ENCODE data around the gene PLCB4. TPM values are rescaled to one million over a fixed set of nuclear protein-coding genes. Genes with fewer than 3 reads are reported as not detected.

PLCB4 gene
- total and polyA plus RNA-seq, 8 donors = 6.2 to 15.3 (median 9.4) TPM

- intact Hi-C loops (cut with DNase I) = loop anchor here in 1 of 2 donors (5.0 kb wide), 1 partner anchor 204 kb away; no protein-coding TSS in a partner anchor
These were observed 339.8 kb downstream of the PLCB4 start for GRCh38 chr20:9408422-9409300.

GRCh38 chr20:9409352-9409751, 340.5 kb downstream of the PLCB4 start:
- ATAC-seq = peak; percentile 20
- no peak for TF ChIP-seq CTCF (IDR thresholded peaks at IDR 0.05)
- Histone ChIP-seq H3K9me3 (no peaks in the 10 kb centered on the region), H3K27me3 (no peaks in the 10 kb centered on the region), H3K4me1 (peaks cover 3 to 4% of the 10 kb centered on the region in 2 donors), H3K4me3 (no peak overlapping the region), H3K36me3 (peaks cover 0 to 3% of the 10 kb centered on the region in 2 donors), H3K27ac (no peak overlapping the region)
- intact Hi-C loops (cut with DNase I) = loop anchor here in 1 of 2 donors (5.0 kb wide), 1 partner anchor 203 kb away; no protein-coding TSS in a partner anchor
- DNase-seq = no peak

More at GRCh38 chr20:9408422-9409300, 339.8 kb downstream of the PLCB4 start:
- peak in 1 of 2 donors; percentile 2 for TF ChIP-seq CTCF (IDR thresholded peaks at IDR 0.05)
- Histone ChIP-seq H3K27me3 (no peaks in the 10 kb centered on the region), H3K4me3 (no peak overlapping the region), H3K27ac (no peak overlapping the region), H3K36me3 (peaks cover 0 to 3% of the 10 kb centered on the region in 2 donors), H3K4me1 (peaks cover 3 to 4% of the 10 kb centered on the region in 2 donors), H3K9me3 (no peaks in the 10 kb centered on the region)
- peak; percentile 62 for ATAC-seq
- no peak for DNase-seq

- peaks cover 3 to 4% of the 10 kb centered on the region in 2 donors for H3K4me1 ChIP-seq
- ATAC-seq (peak; percentile 38), DNase-seq (no peak)
- no peaks in the 10 kb centered on the region for H3K27me3 ChIP-seq
- H3K36me3 ChIP-seq = peaks cover 0 to 3% of the 10 kb centered on the region in 2 donors
- H3K27ac ChIP-seq = no peak overlapping the region
- no peak for TF ChIP-seq CTCF (IDR thresholded peaks at IDR 0.05)
- no peak overlapping the region for H3K4me3 ChIP-seq
- no peaks in the 10 kb centered on the region for H3K9me3 ChIP-seq
- intact Hi-C loops (cut with DNase I) = loop anchor here in 1 of 2 donors (5.0 kb wide), 1 partner anchor 202 kb away; no protein-coding TSS in a partner anchor
These were observed 341.1 kb downstream of the PLCB4 start for GRCh38 chr20:9409981-9410380.

GRCh38 chr20:9411833-9412232, 342.9 kb downstream of the PLCB4 start:
- no peak overlapping the region for H3K27ac ChIP-seq
- peaks cover 0 to 3% of the 10 kb centered on the region in 2 donors for H3K36me3 ChIP-seq
- intact Hi-C loops (cut with DNase I) = no loop called here
- no peaks in the 10 kb centered on the region for H3K27me3 ChIP-seq
- ATAC-seq (no peak), DNase-seq (no peak)
- peaks cover 3 to 4% of the 10 kb centered on the region in 2 donors for H3K4me1 ChIP-seq
- H3K9me3 ChIP-seq = no peaks in the 10 kb centered on the region
- H3K4me3 ChIP-seq = no peak overlapping the region
- no peak for TF ChIP-seq CTCF (IDR thresholded peaks at IDR 0.05)

GRCh38 chr20:9412309-9412708, 343.4 kb downstream of the PLCB4 start:
- no peak for ATAC-seq
- TF ChIP-seq CTCF (IDR thresholded peaks at IDR 0.05) = no peak
- Histone ChIP-seq H3K4me1 (peaks cover 3 to 4% of the 10 kb centered on the region in 2 donors), H3K27me3 (no peaks in the 10 kb centered on the region), H3K36me3 (peaks cover 0 to 3% of the 10 kb centered on the region in 2 donors), H3K27ac (no peak overlapping the region), H3K9me3 (no peaks in the 10 kb centered on the region), H3K4me3 (no peak overlapping the region)
- no peak for DNase-seq
- intact Hi-C loops (cut with DNase I) = no loop called here
